ENCODE data around the gene FKBP10.
"Not testable (repeated sequence)": the region's sequence is repeated elsewhere in the genome, so short reads cannot be mapped to it uniquely, and the experiment has no call there.

Gene FKBP10

GRCh38 chr17:41835800-41836549, 23.2 kb downstream of the FKBP10 start, which contains the start of gene NT5C3B:
Gene NT5C3B (minus strand): TSS chr17:41836232. CDS start chr17:41836193, 39 bp downstream.
- Mint-ChIP-seq H3K27me3 (no peaks in the 10 kb centered on the region), H3K36me3 (ENCODE audit: low read depth) (peaks cover 40% of the 10 kb centered on the region), H3K9me3 (no peaks in the 10 kb centered on the region), H3K27ac (peak within 1 kb of the TSS; percentile 83), H3K4me1 (ENCODE audit: low read depth) (peaks cover 22% of the 10 kb centered on the region), H3K4me3 (peak within 1 kb of the TSS; percentile 85)
- peak; percentile 78 for DNase-seq

DNA sequence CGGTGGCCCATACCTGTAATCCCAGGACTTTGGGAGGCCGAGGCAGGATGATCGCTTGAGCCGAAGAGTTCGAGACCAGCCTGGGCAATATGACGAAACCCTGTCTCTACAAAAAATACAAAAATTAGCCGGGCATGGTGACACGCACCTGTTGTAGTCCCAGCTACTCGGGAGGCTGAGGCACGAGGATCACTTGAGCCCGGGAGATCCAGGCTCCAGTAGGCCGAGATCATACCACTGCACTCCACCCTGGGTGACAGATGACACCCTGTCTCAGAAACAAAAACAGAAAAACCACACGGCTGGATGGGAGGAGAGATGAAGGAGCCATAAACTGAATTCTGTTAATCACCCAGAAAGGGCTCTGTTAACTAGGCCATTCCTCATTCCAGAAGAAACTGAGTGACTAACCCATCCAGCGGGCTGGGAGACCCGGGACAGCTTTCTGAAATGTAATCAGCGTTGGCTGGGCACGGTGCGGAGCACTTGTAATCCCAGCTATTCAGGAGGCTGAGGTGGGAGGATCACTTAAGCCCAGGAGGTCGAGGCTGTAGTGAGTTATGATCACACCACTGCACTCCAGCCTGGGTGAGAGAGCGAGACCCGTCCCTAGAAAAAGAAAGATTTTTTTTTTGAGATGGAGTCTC, 23.9 kb downstream of the FKBP10 start:
- H3K4me1 Mint-ChIP-seq (ENCODE audit: low read depth), result peaks cover 22% of the 10 kb centered on the region
- no peak for DNase-seq
- peak overlapping the region; percentile 85 for H3K4me3 Mint-ChIP-seq
- H3K27me3 Mint-ChIP-seq, result no peaks in the 10 kb centered on the region
- no peaks in the 10 kb centered on the region for H3K9me3 Mint-ChIP-seq
- H3K36me3 Mint-ChIP-seq (ENCODE audit: low read depth), result peaks cover 33% of the 10 kb centered on the region
- H3K27ac Mint-ChIP-seq, result peak overlapping the region; percentile 81

DNA sequence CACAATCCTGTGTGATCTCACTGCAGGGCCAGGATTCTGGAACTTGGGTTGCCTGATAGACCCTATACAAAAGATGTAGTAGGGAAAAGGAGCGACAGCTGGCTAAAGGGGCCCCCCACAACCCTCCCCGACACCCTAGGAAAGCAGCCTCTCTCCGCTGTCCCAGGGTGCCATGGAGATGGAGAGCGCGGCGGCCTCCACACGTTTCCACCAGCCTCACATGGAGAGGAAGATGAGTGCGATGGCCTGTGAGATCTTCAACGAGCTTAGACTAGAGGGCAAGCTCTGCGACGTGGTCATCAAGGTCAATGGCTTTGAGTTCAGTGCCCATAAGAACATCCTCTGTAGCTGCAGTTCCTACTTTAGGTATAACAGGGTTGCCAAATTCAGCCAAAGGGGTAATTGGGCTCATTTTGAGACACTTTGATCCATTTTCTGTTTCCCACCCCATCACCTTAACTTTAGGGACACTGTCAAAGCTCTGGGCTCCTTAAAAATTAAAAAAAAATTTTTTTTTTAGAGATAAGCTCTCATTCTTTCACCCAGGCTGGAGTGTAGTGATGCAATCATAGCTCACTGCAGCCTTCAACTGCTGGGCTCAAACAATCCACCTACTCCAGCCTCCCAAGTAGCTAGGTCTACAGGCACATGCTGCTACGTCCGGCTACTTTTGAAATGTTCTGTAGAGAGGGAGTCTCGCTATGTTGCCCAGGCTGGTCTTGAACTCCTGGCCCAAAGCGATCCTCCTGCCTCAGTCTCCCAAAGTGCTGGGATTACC, 25.1 kb downstream of the FKBP10 start, which contains the start of gene KLHL10:
Gene KLHL10 (plus strand): TSS at position 65 of the 778 bp plus-strand sequence. CDS start 108 bp downstream, at position 173.
- Mint-ChIP-seq H3K4me1 (ENCODE audit: low read depth) (peaks cover 22% of the 10 kb centered on the region), H3K36me3 (ENCODE audit: low read depth) (peaks cover 20% of the 10 kb centered on the region), H3K4me3 (peak within 1 kb of the TSS; percentile 85), H3K9me3 (no peaks in the 10 kb centered on the region), H3K27ac (peak within 1 kb of the TSS; percentile 81), H3K27me3 (no peaks in the 10 kb centered on the region)
- DNase-seq, result no peak

GRCh38 chr17:41839448-41839847, 26.6 kb downstream of the FKBP10 start:
- H3K27ac Mint-ChIP-seq; H3K4me3 Mint-ChIP-seq; H3K27me3 Mint-ChIP-seq; DNase-seq; H3K36me3 Mint-ChIP-seq (ENCODE audit: low read depth); H3K9me3 Mint-ChIP-seq: not testable (repeated sequence)
- peaks cover 18% of the 10 kb centered on the region for H3K4me1 Mint-ChIP-seq (ENCODE audit: low read depth)

DNA sequence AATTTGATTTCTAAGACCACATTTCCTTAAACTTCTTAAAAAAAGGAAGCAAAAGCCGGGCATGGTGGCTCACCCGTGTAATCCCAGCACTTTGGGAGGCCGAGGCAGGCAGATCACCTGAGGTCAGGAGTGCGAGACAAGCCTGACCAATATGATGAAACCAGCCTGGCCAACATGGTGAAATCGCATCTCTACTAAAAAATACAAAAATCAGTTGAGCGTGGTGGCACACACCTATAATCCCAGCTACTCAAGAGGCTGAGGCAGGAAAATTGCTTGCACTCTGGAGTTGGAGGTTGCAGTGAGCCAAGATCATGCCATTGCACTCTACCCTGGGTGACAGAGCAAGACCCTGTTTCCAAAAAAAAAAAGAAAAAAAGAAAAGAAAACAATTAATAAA, 28.0 kb downstream of the FKBP10 start:
- not testable (repeated sequence) for H3K27me3 Mint-ChIP-seq; H3K9me3 Mint-ChIP-seq; H3K4me3 Mint-ChIP-seq; H3K4me1 Mint-ChIP-seq (ENCODE audit: low read depth); DNase-seq; H3K36me3 Mint-ChIP-seq (ENCODE audit: low read depth); H3K27ac Mint-ChIP-seq

DNA sequence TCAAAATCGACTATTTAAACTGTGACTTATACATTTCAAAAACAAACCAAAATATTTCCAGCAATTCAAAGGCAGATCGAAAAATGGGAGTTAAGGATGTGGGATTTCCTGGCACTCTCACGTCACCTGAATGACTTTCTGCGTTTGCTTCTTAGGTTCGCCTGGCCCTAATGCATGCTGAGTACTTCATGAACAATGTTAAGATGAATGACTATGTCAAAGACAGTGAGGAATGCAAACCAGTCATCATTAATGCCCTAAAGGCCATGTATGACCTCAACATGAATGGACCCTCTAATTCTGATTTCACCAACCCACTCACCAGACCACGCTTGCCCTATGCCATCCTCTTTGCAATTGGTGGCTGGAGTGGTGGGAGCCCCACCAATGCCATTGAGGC, 32.2 kb downstream of the FKBP10 start:
- H3K4me3 Mint-ChIP-seq, result no peak overlapping the region
- H3K27me3 Mint-ChIP-seq, result no peaks in the 10 kb centered on the region
- peaks cover 29% of the 10 kb centered on the region for H3K36me3 Mint-ChIP-seq (ENCODE audit: low read depth)
- H3K4me1 Mint-ChIP-seq (ENCODE audit: low read depth), result peaks cover 7% of the 10 kb centered on the region
- no peaks in the 10 kb centered on the region for H3K9me3 Mint-ChIP-seq
- H3K27ac Mint-ChIP-seq, result no peak overlapping the region
- no peak for DNase-seq

DNA sequence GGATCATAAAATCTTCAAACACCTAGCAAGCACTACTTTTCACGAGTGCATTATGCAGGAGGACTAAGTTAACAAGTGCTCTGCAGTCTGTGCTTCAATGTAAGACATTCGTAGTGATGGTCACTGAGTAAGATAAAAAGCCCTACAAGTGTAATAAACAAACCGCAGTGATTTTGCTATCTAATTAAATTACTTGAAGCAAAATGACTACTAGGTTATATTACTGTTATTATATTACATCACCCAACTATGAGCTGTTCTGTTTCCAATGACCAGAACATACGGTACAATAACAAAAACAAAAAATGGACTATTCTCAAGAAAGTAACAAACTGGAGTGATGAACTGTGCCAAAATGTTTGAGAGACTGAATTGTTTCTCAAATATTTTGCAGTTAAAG, 36.0 kb downstream of the FKBP10 start:
- no peak overlapping the region for H3K4me3 Mint-ChIP-seq
- no peak for DNase-seq
- no peaks in the 10 kb centered on the region for H3K9me3 Mint-ChIP-seq
- no peaks in the 10 kb centered on the region for H3K27me3 Mint-ChIP-seq
- no peak overlapping the region for H3K27ac Mint-ChIP-seq
- peaks cover 32% of the 10 kb centered on the region for H3K4me1 Mint-ChIP-seq (ENCODE audit: low read depth)
- H3K36me3 Mint-ChIP-seq (ENCODE audit: low read depth), result peaks cover 66% of the 10 kb centered on the region

DNA sequence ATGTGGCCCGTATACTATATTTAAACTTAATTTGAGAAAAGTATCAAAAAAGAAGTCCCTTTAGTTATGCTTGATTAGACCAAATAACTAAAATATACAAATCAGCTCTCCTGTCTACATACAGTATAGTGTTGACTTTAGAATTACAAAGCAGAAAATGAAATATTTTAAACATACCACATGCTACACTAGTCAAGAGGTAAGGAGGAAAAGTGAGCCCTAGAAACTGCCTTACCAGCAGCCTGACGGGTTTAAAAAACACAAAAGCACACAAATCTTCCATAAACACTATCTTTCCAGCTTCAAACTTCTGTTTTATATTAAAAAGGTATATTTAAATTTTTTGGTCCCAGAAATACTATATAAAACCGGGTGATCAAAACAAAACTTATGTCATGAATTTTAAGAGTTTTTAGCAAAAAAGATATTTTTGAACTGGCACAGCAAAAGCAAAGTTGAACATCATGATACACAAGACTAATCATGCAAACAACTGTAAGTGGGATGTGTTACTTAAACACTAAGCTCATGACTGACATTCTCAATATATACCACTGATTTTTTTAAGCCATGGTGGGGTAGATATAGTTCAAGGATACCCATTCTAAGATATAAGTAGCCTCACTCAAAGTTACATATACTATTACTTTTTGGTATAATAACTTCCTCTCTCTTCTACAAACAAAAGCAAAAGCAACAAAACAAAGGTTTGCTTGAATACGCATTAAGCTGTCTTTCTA, 36.6 kb downstream of the FKBP10 start:
- peaks cover 73% of the 10 kb centered on the region for H3K36me3 Mint-ChIP-seq (ENCODE audit: low read depth)
- no peak overlapping the region for H3K27ac Mint-ChIP-seq
- H3K4me1 Mint-ChIP-seq (ENCODE audit: low read depth), result peaks cover 37% of the 10 kb centered on the region
- no peaks in the 10 kb centered on the region for H3K9me3 Mint-ChIP-seq
- no peak overlapping the region for H3K4me3 Mint-ChIP-seq
- H3K27me3 Mint-ChIP-seq, result no peaks in the 10 kb centered on the region
- DNase-seq, result no peak

DNA sequence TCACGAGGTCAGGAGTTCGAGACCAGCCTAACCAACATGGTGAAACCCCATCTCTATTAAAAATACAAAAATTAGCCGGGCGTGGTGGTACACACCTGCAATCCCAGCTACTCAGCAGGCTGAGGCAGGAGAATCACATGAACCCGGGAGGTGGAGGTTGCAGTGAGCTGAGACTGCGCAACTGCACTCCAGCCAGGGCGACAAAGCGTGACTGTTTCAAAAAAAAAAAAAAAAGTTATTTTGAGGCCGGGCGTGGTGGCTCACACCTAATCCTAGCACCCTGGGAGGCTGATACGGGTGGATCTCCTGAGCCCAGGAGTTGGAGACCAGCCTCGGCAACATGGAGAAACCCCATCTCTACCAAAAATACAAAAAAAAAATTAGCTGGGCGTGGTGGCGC, 38.6 kb downstream of the FKBP10 start:
- H3K4me3 Mint-ChIP-seq, DNase-seq, H3K27ac Mint-ChIP-seq, H3K9me3 Mint-ChIP-seq, H3K27me3 Mint-ChIP-seq: not testable (repeated sequence)
- H3K4me1 Mint-ChIP-seq (ENCODE audit: low read depth), result peaks cover 43% of the 10 kb centered on the region
- peaks cover 87% of the 10 kb centered on the region for H3K36me3 Mint-ChIP-seq (ENCODE audit: low read depth)

GRCh38 chr17:41860254-41860931, 47.6 kb downstream of the FKBP10 start:
- no peak for DNase-seq
- Mint-ChIP-seq H3K4me1 (ENCODE audit: low read depth) (peaks cover 30% of the 10 kb centered on the region), H3K9me3 (no peaks in the 10 kb centered on the region), H3K27ac (peak overlapping the region; percentile 39), H3K27me3 (no peaks in the 10 kb centered on the region), H3K4me3 (no peak overlapping the region), H3K36me3 (ENCODE audit: low read depth) (peaks cover 28% of the 10 kb centered on the region)

DNA sequence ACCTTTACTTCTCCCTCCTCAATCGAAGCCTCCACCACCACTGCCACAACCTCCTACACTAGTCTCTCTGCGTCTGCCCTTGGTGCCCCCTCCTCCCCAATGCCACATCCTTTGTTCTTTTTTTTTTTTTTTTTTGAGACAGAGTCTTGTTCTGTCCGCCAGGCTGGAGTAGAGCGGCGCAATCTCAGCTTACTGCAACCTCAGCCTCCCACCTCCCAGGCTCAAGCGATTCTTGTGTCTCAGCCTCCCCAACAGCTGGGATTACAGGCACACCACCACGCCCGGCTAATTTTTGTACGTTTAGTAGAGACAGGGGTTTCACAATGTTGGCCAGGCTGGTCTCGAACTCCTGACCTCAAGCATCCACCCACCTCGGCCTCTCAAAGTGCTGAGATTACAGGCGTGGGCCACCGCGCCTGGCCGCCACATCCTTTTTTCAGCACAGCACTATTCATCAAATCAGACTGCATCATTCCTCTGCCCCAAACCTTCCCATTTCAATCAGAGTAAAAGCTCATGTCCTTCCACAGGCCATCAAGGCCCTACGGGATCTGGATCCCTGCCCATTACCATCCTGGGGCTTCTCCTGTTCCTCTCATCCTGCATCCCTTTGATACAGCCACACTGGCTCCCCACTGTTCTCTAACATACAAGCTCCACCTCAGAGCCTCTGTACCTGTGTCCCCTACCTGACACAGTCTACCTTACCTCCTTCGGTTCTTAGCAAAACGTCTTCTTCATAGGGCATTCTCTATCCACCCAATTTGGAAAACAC, 50.5 kb downstream of the FKBP10 start:
- Mint-ChIP-seq H3K4me1 (ENCODE audit: low read depth) (peaks cover 46% of the 10 kb centered on the region), H3K27me3 (no peaks in the 10 kb centered on the region), H3K27ac (no peak overlapping the region), H3K36me3 (ENCODE audit: low read depth) (peaks cover 36% of the 10 kb centered on the region), H3K4me3 (no peak overlapping the region), H3K9me3 (no peaks in the 10 kb centered on the region)
- DNase-seq, result peak; percentile 62

- H3K27me3 Mint-ChIP-seq, result no peaks in the 10 kb centered on the region
- no peak overlapping the region for H3K27ac Mint-ChIP-seq
- H3K9me3 Mint-ChIP-seq, result no peaks in the 10 kb centered on the region
- peaks cover 56% of the 10 kb centered on the region for H3K4me1 Mint-ChIP-seq (ENCODE audit: low read depth)
- H3K4me3 Mint-ChIP-seq, result no peak overlapping the region
- no peak for DNase-seq
- peaks cover 45% of the 10 kb centered on the region for H3K36me3 Mint-ChIP-seq (ENCODE audit: low read depth)
Measured at GRCh38 chr17:41864498-41864835, 51.7 kb downstream of the FKBP10 start.

DNA sequence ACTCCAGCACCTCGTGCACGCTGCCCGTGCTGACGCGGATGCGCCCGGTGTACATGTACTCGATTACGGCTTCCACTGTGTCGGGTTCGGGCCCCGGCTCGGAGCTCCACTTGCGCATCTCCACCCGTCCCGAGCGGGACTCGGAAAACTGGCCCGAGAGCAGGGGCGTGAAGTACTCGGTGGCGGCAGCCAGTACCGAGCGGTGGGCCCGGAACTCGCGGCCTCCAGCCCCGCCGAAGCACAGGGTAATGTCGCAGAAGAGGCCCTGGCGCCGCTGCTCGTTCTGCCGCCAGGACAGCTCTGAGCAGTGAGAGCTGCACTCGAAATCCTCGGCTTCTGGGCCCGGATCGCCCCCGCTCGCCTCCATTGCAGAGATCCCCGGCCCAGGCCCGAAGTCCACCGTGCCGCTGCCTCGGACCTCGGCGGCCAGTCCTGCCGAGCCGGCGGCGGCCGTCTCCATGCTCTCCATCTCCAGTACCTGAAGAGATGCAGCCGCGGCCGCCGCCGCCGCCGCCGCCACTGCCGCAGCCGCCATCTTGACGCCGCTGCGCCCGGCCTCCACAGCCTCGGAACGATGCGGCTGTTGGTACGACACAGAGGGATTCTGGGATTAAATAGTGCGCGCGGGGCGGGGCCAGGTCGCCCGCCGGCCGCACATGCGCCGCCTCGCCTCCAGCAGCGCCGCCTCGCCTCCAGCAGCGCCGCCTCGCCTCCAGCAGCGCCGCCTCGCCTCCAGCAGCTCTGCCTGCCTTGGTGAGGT, 52.2 kb downstream of the FKBP10 start, which contains the start of gene KLHL11:
Gene KLHL11 (minus strand): TSS at position 588 of the 760 bp plus-strand sequence. CDS start 53 bp downstream, at position 535.
- Mint-ChIP-seq H3K4me1 (ENCODE audit: low read depth) (peaks cover 57% of the 10 kb centered on the region), H3K27me3 (no peaks in the 10 kb centered on the region), H3K36me3 (ENCODE audit: low read depth) (peaks cover 46% of the 10 kb centered on the region), H3K27ac (no peak within 1 kb of the TSS), H3K4me3 (no peak within 1 kb of the TSS), H3K9me3 (no peaks in the 10 kb centered on the region)
- peak; percentile 90 for DNase-seq

Data from activated T-cell treated with anti-CD3 and anti-CD28 coated beads, Interleukin-2, amount 50 U/mL, for 24 hours (primary cell).